DND-41 (cell line): Measurements from ENCODE around the gene CGB3.

Source experiments
- EZH2 ChIP-seq: IDR thresholded peaks from 3 replicates; pipeline ENCODE4 v1.6.1; 2012; ENCODE audit warnings: borderline replicate concordance, low read depth, mild to moderate bottlenecking, moderate library complexity, low read length, inconsistent platforms; ENCODE audit not compliant: severe bottlenecking
- TF ChIP-seq, protein P1 (sequence below): IDR thresholded peaks from 2 replicates; pipeline ENCODE4 v1.5.1; 2012; ENCODE audit warnings: borderline replicate concordance, low read length, moderate library complexity, mild to moderate bottlenecking; ENCODE audit not compliant: poor library complexity, severe bottlenecking; ENCODE audit errors: extremely low read depth

DNA sequence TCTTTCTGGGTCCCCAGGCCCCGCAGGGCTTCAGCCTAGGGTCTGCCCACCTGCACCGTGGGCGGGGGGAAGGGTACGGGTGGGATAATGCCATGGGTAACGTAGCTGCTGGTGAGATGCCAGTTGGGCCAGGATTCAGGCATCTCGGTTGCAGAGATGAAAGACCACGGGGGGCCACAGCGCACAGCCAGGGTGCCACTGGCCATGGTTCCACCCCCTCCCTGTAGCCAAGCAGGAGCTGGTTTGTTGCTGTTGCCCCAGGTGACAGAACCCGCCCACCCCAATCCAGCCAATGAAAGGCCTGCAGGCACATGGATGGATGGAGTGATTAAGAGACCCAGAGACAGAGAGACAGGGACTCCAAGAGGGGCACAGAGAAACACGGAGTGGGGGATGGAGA, 34.4 kb upstream of the CGB3 start:
- TF ChIP-seq, protein P1, sequence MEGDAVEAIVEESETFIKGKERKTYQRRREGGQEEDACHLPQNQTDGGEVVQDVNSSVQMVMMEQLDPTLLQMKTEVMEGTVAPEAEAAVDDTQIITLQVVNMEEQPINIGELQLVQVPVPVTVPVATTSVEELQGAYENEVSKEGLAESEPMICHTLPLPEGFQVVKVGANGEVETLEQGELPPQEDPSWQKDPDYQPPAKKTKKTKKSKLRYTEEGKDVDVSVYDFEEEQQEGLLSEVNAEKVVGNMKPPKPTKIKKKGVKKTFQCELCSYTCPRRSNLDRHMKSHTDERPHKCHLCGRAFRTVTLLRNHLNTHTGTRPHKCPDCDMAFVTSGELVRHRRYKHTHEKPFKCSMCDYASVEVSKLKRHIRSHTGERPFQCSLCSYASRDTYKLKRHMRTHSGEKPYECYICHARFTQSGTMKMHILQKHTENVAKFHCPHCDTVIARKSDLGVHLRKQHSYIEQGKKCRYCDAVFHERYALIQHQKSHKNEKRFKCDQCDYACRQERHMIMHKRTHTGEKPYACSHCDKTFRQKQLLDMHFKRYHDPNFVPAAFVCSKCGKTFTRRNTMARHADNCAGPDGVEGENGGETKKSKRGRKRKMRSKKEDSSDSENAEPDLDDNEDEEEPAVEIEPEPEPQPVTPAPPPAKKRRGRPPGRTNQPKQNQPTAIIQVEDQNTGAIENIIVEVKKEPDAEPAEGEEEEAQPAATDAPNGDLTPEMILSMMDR, result no peak
- TF ChIP-seq EZH2, result no peak
